Epithelial cell of proximal tubule (primary cell): ENCODE data around the gene ARHGAP26. TPM values are rescaled to one million over a fixed set of nuclear protein-coding genes. Genes with fewer than 3 reads are reported as not detected.

Source experiments
- DNase-seq: peaks from one replicate; pipeline ENCODE4 v3.0.0-alpha.2; 2011; ENCODE audit warnings: low read depth
- H3K4me3 ChIP-seq: 2 replicates; pipeline ENCODE4 v1.5.1; 2011; ENCODE audit warnings: low read depth, mild to moderate bottlenecking, low read length
- total RNA-seq: library from RNA; depleted of rRNA; stranded (reverse); fragments of >200 nt; gene quantifications from 2 replicates; pipeline ENCODE4 v1.2.3, GENCODE V29; 2015
- TF ChIP-seq, protein P1 (sequence below): conservative IDR thresholded peaks from 2 replicates; pipeline ENCODE4 v1.5.1; 2012; ENCODE audit warnings: low read depth, mild to moderate bottlenecking, low read length

ARHGAP26 gene
- total RNA-seq, 1 donor from 2014 or later, result 7.0 TPM

DNA sequence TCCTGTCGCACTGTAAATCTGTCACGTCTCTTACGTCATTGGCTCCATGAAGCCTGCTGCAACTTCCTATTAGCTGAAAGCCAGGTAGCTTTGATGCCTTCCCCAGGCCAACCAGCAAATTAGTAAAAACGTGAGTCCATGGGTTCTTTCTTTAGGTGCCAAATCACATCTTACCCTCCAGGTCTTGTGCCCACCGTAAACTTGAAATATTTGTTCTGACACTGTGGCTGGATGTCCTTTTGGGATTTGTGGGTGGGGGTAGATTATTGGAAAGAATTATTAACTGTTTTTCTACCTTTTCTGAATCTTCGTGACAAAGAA is 460.5 kb downstream of the ARHGAP26 start:
- DNase-seq, result no peak
- TF ChIP-seq, protein P1, sequence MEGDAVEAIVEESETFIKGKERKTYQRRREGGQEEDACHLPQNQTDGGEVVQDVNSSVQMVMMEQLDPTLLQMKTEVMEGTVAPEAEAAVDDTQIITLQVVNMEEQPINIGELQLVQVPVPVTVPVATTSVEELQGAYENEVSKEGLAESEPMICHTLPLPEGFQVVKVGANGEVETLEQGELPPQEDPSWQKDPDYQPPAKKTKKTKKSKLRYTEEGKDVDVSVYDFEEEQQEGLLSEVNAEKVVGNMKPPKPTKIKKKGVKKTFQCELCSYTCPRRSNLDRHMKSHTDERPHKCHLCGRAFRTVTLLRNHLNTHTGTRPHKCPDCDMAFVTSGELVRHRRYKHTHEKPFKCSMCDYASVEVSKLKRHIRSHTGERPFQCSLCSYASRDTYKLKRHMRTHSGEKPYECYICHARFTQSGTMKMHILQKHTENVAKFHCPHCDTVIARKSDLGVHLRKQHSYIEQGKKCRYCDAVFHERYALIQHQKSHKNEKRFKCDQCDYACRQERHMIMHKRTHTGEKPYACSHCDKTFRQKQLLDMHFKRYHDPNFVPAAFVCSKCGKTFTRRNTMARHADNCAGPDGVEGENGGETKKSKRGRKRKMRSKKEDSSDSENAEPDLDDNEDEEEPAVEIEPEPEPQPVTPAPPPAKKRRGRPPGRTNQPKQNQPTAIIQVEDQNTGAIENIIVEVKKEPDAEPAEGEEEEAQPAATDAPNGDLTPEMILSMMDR, result no peak
- H3K4me3 ChIP-seq, result peak overlapping the region; percentile 28

DNA sequence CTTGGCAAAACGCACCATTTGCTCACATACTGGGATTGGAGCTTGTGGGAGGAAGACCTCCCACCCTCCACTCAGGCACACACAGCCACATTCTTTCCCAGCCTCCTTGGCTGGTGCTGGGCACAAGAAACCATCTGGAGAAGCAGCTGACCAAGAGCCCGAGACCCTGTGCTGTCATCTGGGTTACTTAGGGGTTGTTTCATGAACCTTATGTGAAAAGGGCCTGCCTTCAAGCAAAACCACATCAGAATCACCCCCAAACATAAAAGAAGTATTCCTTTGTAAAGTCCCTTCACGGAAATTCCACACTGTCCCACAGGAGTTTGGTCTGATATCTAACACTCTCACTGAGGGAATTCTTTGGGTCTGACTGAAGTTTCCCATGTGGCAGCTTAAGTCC is 461.2 kb downstream of the ARHGAP26 start:
- DNase-seq, result no peak
- TF ChIP-seq, protein P1, result no peak
- H3K4me3 ChIP-seq, result no peak overlapping the region

DNA sequence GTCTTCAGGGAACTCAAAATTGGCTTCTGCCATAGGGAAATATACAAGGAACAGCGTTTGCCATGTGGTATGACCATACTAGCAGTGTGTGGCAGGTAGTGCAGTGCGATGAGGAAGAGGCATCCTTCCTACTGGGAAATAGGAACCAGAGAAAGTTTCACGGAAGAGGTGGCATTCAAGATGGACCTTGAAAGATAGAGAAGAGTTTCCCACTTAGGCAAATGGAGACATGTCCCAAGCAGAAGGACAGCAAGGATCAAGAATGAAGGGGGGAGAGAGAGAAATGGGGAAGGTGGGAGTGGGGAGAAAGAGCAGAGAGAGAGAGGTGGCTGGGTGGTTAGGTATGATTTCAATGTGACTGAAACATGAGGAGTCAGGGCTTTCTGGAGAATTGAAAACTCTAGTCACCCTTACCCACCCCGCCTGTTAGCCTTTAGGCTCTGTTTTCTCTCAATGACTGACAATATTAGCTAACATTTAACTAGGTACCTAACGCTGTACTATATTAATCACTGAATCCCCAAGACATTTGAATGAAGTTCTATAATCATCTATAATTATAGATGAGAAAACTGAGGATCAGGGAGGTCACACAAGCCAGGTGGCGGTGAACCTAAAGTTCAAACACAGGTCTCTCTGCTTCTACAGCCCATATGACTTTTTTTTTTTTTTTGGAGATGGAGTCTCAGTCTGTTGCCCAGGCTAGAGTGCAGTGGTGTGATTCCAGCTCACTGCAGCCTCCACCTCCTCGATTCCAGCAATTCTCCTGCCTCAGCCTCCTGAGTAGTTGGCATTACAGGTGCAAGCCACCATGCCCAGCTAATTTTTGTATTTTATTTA is 462.0 kb downstream of the ARHGAP26 start:
- TF ChIP-seq, protein P1, result no peak
- H3K4me3 ChIP-seq, result no peak overlapping the region
- no peak for DNase-seq

DNA sequence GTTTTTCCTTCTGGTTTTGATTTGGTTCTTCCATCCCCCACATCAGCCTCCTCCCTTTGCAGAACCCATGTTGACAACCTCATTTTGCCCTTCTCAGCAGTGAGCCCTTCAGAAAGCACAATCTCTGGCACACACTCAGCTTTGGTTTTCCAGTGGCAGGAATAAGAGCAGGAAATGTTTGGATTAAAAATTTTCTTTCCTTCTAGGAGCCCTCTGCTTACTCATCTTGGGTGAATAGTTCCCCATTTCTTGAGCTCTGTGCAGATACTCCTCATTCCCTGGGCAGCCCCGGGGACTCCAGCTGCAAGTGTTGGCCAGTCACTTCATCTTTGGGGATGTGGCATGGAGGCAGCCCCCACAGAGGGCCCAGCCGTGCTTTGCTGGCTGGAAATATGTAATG is 462.9 kb downstream of the ARHGAP26 start:
- TF ChIP-seq, protein P1, result no peak
- DNase-seq, result no peak
- H3K4me3 ChIP-seq, result no peak overlapping the region

DNA sequence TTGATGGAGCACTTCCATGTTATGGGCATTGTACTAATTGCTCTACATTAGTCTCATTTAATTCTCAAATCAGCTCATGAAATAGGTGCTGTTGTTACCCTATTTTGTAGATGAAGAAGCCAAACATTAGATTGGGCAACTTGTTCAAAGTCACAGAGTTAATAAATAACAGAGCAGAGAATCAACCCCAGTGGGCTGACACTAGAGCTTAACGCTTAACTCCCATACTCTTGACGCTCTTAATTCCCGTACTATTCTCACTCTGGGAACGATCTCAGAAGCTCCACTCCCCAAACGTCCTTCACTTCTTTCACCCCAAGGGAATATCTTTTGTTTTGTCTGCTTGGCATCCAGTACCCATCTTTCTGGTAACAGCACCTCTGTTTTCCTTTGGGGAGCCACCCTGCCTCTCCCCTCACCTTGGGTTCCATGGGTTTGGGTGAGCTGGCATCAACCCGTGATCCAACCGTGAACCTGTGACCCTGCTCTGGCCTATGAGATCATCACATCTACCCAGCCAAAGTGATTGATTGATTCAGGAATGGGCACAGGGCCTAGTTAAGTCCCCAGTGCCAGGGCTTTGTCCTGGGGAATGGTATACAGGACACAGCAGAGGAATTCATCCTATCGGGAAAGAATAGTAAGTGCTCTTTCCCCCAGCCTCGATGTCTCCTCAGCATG is 464.1 kb downstream of the ARHGAP26 start:
- DNase-seq, result peak; percentile 91
- peak overlapping the region; percentile 25 for H3K4me3 ChIP-seq
- TF ChIP-seq, protein P1, result no peak

DNA sequence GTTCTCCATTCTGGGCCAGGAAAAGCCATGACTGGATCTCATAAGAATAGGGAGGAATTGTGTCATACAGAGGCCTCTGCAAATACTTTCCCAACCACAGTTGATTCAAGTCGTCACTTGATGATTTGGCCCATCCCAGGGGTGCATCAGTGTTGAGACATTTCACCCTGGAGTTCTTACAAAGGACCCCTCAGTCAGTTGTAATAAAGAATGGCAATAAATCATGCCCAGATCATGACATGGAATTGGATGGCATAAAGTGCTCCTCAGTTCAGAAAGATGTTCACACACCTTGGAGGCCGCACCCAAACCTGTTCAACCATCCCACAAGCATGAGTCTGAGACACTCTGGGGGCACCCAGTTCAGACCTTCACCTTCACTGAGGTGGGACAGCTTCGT is 465.2 kb downstream of the ARHGAP26 start:
- TF ChIP-seq, protein P1, result no peak
- H3K4me3 ChIP-seq, result no peak overlapping the region
- no peak for DNase-seq
